ENCODE measurements around the gene RPH3AL. TPM values are rescaled to one million over a fixed set of nuclear protein-coding genes. Genes with fewer than 3 reads are reported as not detected.
"Not testable (repeated sequence)": the region's sequence is repeated elsewhere in the genome, so short reads cannot be mapped to it uniquely, and the experiment has no call there.

Gene RPH3AL
- total and polyA plus RNA-seq, 8 donors, result 8.9 to 57.1 (median 11.0) TPM

DNA sequence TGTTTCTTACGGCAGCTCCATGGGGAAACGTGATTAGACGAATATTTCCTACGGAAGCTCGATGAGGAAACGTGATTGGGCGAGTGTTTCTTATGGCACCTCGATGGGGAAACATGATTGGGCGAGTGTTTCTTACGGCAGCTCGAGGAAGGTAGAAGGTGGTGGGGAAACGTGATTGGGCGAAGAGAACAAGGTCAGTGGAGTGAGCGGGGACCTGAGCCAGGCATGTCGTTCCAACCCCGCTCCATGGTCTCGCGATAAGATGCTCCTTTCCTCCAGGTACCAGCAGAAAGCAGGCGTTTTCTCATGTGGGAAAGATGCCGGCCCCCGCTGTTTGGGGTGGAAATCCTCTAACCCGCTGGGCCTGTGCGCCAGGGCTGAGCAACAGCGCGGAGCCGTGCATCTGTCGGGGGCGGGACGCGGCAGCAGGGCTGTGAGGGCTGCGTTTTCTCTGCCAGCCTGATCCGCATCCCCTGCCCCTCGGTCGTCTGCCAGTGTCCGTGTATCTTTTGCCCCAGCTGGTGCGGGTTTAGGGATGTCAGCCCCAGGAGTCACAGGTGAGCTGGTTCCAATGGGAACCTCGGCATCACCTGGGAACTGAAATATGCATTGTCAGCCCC, 145.6 kb downstream of the RPH3AL start:
- H3K36me3 ChIP-seq, result no peaks in the 10 kb centered on the region
- intact Hi-C loops (cut with DNase I), result no loop called here
- no peak for DNase-seq
- no peaks in the 10 kb centered on the region for H3K9me3 ChIP-seq
- H3K4me1 ChIP-seq, result no peaks in the 10 kb centered on the region
- no peak overlapping the region for H3K27ac ChIP-seq
- no peak overlapping the region for H3K4me3 ChIP-seq
- no peak for TF ChIP-seq CTCF (IDR thresholded peaks at IDR 0.05)
- H3K27me3 ChIP-seq, result peaks cover 0 to 9% of the 10 kb centered on the region in 2 donors
- ATAC-seq, result no peak

GRCh38 chr17:206484-206883, 146.1 kb downstream of the RPH3AL start:
- DNase-seq; intact Hi-C loops (cut with DNase I): not testable (repeated sequence)

DNA sequence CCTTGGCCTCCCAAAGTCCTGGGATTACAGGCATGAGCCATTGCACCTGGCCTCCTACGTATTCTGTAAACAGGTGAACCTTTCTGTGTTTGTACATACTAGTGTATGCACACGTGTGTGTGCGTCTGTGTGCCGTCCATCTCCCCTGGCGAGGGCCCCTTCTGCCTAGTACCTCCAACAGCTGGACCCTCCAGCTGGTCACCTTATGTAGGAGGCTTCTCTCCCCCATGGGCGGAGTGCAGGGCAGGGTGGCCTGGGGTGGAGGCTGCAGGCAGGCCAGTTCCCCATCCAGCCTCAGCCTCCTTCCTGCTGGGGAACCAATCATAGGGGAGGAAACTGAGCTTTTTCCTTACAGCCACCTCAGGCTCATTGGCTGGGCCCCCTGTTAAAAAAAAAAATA, 146.8 kb downstream of the RPH3AL start:
- no peaks in the 10 kb centered on the region for H3K4me1 ChIP-seq
- no peak overlapping the region for H3K4me3 ChIP-seq
- peaks cover 0 to 9% of the 10 kb centered on the region in 2 donors for H3K27me3 ChIP-seq
- DNase-seq (no peak), ATAC-seq (no peak)
- no peaks in the 10 kb centered on the region for H3K9me3 ChIP-seq
- no peak overlapping the region for H3K27ac ChIP-seq
- no peaks in the 10 kb centered on the region for H3K36me3 ChIP-seq
- TF ChIP-seq CTCF (IDR thresholded peaks at IDR 0.05), result no peak
- intact Hi-C loops (cut with DNase I), result no loop called here

More at GRCh38 chr17:206484-206883, 146.1 kb downstream of the RPH3AL start:
- H3K27me3 ChIP-seq, H3K4me1 ChIP-seq, ATAC-seq, H3K4me3 ChIP-seq, H3K36me3 ChIP-seq, H3K9me3 ChIP-seq, H3K27ac ChIP-seq: not testable (repeated sequence)

DNA sequence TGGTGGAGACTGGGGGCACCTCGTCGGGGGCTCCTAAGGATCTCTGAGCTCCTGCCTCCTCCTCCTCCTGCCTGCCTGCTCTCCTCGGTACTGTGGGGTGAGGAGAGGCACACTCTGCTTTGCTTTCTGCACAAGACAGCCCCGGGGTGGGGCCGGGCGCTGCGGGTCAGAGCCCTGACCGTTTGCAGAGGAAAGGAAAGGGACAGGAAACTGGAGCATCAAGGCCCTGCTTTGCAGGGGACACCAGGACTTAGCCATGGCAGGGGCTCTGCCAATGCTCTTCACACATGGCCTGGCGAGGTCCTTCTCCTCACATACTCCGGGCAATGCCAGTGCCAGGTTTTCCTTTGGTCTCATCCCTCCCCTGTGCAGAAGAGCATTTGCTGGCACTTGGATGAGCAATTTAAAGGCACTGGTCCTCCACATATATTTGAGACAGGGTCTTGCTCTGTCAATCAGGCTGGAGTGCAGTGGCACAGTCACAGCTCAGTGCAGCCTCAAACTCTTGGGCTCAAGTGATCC, 147.4 kb downstream of the RPH3AL start:
- Histone ChIP-seq H3K27me3 (peaks cover 0 to 9% of the 10 kb centered on the region in 2 donors), H3K4me3 (no peak overlapping the region), H3K9me3 (no peaks in the 10 kb centered on the region), H3K4me1 (peaks cover 1 to 4% of the 10 kb centered on the region in 2 donors), H3K36me3 (no peaks in the 10 kb centered on the region), H3K27ac (no peak overlapping the region)
- ATAC-seq (no peak), DNase-seq (no peak)
- no peak for TF ChIP-seq CTCF (IDR thresholded peaks at IDR 0.05)
- intact Hi-C loops (cut with DNase I), result no loop called here

GRCh38 chr17:204427-205147, 148.0 kb downstream of the RPH3AL start:
- intact Hi-C loops (cut with DNase I), result no loop called here
- peaks cover 8 to 10% of the 10 kb centered on the region in 2 donors for H3K4me1 ChIP-seq
- DNase-seq (no peak), ATAC-seq (no peak)
- H3K9me3 ChIP-seq, result no peaks in the 10 kb centered on the region
- no peak for TF ChIP-seq CTCF (IDR thresholded peaks at IDR 0.05)
- no peak overlapping the region for H3K27ac ChIP-seq
- no peak overlapping the region for H3K4me3 ChIP-seq
- H3K36me3 ChIP-seq, result no peaks in the 10 kb centered on the region
- H3K27me3 ChIP-seq, result peaks cover 0 to 9% of the 10 kb centered on the region in 2 donors

Data from left lung (tissue), 10 donors.